GM12878 (cell line): ENCODE data around the gene CBFA2T3. TPM values are rescaled to one million over a fixed set of nuclear protein-coding genes. Genes with fewer than 3 reads are reported as not detected.

Source experiments
- ATAC-seq: fragments of 200-7000 bp; cut with Tn5 transposase; 3 replicates; pipeline ENCODE4 v1.9.1; 2020; ENCODE audit warnings: mild to moderate bottlenecking, moderate library complexity
- BruUV-seq: library from RNA; stranded (reverse); fragments of 400-500 nt; replicated peaks from 2 replicates; lab custom pipeline; 2021; lab: Mats Ljungman, UMichigan
- CTCF ChIA-PET: fragments of 300-600 bp; sonication (Branson Sonifier 250); formaldehyde crosslinking; extraction: SDS; loops from one replicate; lab custom pipeline; 2021; ENCODE audit warnings: inconsistent platforms; lab: Yijun Ruan, JAX
- POLR2A ChIA-PET: fragments of 350-600 bp; formaldehyde crosslinking; extraction: SDS; loops from one replicate; lab custom pipeline; 2021; ENCODE audit warnings: inconsistent platforms; lab: Charles Lee
- RAD21 ChIA-PET: fragments of 300-600 bp; sonication (Branson Sonifier 250); formaldehyde crosslinking; loops from one replicate; lab custom pipeline; 2023; ENCODE audit warnings: antibody characterized with exemption; ENCODE audit not compliant: unreplicated experiment; lab: Charles Lee
- SMC1A ChIA-PET: fragments of 300-600 bp; sonication (Branson Sonifier 250); formaldehyde crosslinking; loops from one replicate; lab custom pipeline; 2023; ENCODE audit not compliant: unreplicated experiment, uncharacterized antibody; lab: Charles Lee
- DNase-seq: peaks from one replicate; pipeline ENCODE4 v3.0.0-alpha.2; 2011; ENCODE audit warnings: low read depth, low spot score
- FAIRE-seq: peaks from 3 replicates; lab custom pipeline; 2011; peaks lifted over from hg19 to GRCh38; lab: Jason Lieb, UNC
- H2AFZ ChIP-seq: 2 replicates; pipeline ENCODE4 v1.6.0; 2011; ENCODE audit warnings: low read depth, low read length, control low read depth; ENCODE audit not compliant: control insufficient read depth
- H3K27ac ChIP-seq: 2 replicates; pipeline ENCODE4 v1.5.1; 2011; ENCODE audit warnings: control low read depth; ENCODE audit not compliant: control insufficient read depth, insufficient read depth
- H3K27me3 ChIP-seq, 2 experiments: replicated peaks in 1 of 2; 2 replicates each; pipeline versions ENCODE4 v1.6.0 to v1.6.1; 2011; ENCODE audit warnings: low read length in 1 of 2; ENCODE audit not compliant: control insufficient read depth in 2 of 2, insufficient read depth in 2 of 2
- H3K36me3 ChIP-seq, 2 experiments: 2 replicates each; pipeline ENCODE4 v1.5.1; 2011; ENCODE audit warnings: low read length in 1 of 2; ENCODE audit not compliant: control insufficient read depth in 2 of 2, insufficient read depth in 2 of 2
- H3K4me1 ChIP-seq: 2 replicates; pipeline ENCODE4 v1.6.1; 2011; ENCODE audit warnings: mild to moderate bottlenecking, low read length, moderate library complexity, mixed read lengths; ENCODE audit not compliant: control insufficient read depth, insufficient read depth
- H3K4me2 ChIP-seq: 2 replicates; pipeline ENCODE4 v1.6.0; 2011; ENCODE audit warnings: control low read depth; ENCODE audit not compliant: control insufficient read depth, insufficient read depth
- H3K4me3 ChIP-seq: fragments of 200-600 bp; sonication (generic); 2 replicates; pipeline ENCODE4 v1.5.1; 2016
- H3K79me2 ChIP-seq: 2 replicates; pipeline ENCODE4 v1.6.0; 2011; ENCODE audit warnings: low read length; ENCODE audit not compliant: control insufficient read depth, insufficient read depth
- H3K9ac ChIP-seq: 2 replicates; pipeline ENCODE4 v1.8.0; 2011; ENCODE audit warnings: low read length, control low read depth, mixed read lengths; ENCODE audit not compliant: control insufficient read depth, insufficient read depth
- H3K9me3 ChIP-seq: replicated peaks from 3 replicates; pipeline ENCODE4 v1.5.1; 2011; ENCODE audit warnings: mild to moderate bottlenecking, low read length; ENCODE audit not compliant: control insufficient read depth, insufficient read depth
- H4K20me1 ChIP-seq: 2 replicates; pipeline ENCODE4 v1.6.0; 2011; ENCODE audit not compliant: control insufficient read depth, insufficient read depth
- ASH2L ChIP-seq: fragments of 300-600, 200-600 bp; sonication (generic); IDR thresholded peaks from 2 replicates; pipeline ENCODE4 v1.6.1; 2017; ENCODE audit warnings: low read depth, mild to moderate bottlenecking, borderline replicate concordance
- BMI1 ChIP-seq: fragments of 450-650 bp; IDR thresholded peaks from 2 replicates; pipeline ENCODE4 v1.6.1; 2016; ENCODE audit warnings: mild to moderate bottlenecking, moderate library complexity, borderline replicate concordance
- CBFB ChIP-seq: IDR thresholded peaks from 2 replicates; pipeline ENCODE4 v1.6.1; 2016; ENCODE audit warnings: antibody characterized with exemption, low read depth
- CBX3 ChIP-seq: fragments of 200-600 bp; sonication (generic); IDR thresholded peaks from 2 replicates; pipeline ENCODE4 v1.6.1; 2016; ENCODE audit warnings: low read depth, borderline replicate concordance
- CHD2 ChIP-seq: IDR thresholded peaks from 2 replicates; pipeline ENCODE4 v1.6.1; 2011; ENCODE audit warnings: low read depth, low read length, improper control_type of control experiment, borderline replicate concordance
- DPF2 ChIP-seq: fragments of 450-650 bp; IDR thresholded peaks from 2 replicates; pipeline ENCODE4 v1.6.1; 2017; ENCODE audit warnings: mild to moderate bottlenecking
- EZH2 ChIP-seq: IDR thresholded peaks from 2 replicates; pipeline ENCODE4 v1.6.1; 2012; ENCODE audit warnings: low read depth, mild to moderate bottlenecking, control low read depth, inconsistent platforms, low read length, borderline replicate concordance; ENCODE audit not compliant: control insufficient read depth
- FOXM1 ChIP-seq: IDR thresholded peaks from 2 replicates; pipeline ENCODE4 v1.6.1; 2012; ENCODE audit warnings: low read depth, mild to moderate bottlenecking, inconsistent platforms, low read length, moderate library complexity
- GATAD2B ChIP-seq: fragments of 450-650 bp; conservative IDR thresholded peaks from 2 replicates; pipeline ENCODE4 v1.6.1; 2017; ENCODE audit warnings: low read depth, mild to moderate bottlenecking, moderate library complexity
- HDAC2 ChIP-seq: fragments of 200-600 bp; sonication (generic); IDR thresholded peaks from 2 replicates; pipeline ENCODE4 v1.6.1; 2017
- KDM1A ChIP-seq: fragments of 200-600 bp; sonication (generic); IDR thresholded peaks from 2 replicates; pipeline ENCODE4 v1.6.1; 2016; ENCODE audit warnings: borderline replicate concordance
- MTA2 ChIP-seq: fragments of 450-650 bp; IDR thresholded peaks from 2 replicates; pipeline ENCODE4 v1.6.1; 2016; ENCODE audit warnings: low read depth, mild to moderate bottlenecking, moderate library complexity
- SIN3A ChIP-seq: IDR thresholded peaks from 2 replicates; pipeline ENCODE4 v1.6.1; 2012; ENCODE audit warnings: low read depth, low read length, improper control_type of control experiment
- SMARCA5 ChIP-seq: fragments of 450-650 bp; IDR thresholded peaks from 2 replicates; pipeline ENCODE4 v1.6.1; 2017; ENCODE audit warnings: mild to moderate bottlenecking
- SPI1 ChIP-seq: IDR thresholded peaks from 2 replicates; pipeline ENCODE4 v1.6.1; 2011; ENCODE audit warnings: low read depth, mild to moderate bottlenecking, low read length, moderate library complexity, borderline replicate concordance; ENCODE audit not compliant: insufficient read depth
- TAF1 ChIP-seq: IDR thresholded peaks from 2 replicates; pipeline ENCODE4 v1.6.1; 2011; ENCODE audit warnings: mild to moderate bottlenecking, low read depth, low read length, borderline replicate concordance
- TCF3 ChIP-seq: IDR thresholded peaks from 2 replicates; pipeline ENCODE4 v1.6.1; 2012; ENCODE audit warnings: low read depth, mild to moderate bottlenecking, low read length, borderline replicate concordance; ENCODE audit not compliant: insufficient read depth
- WGBS: methylation state at CpG from one replicate; pipeline ENCODE4 v1.1.6; 2016; ENCODE audit warnings: low lambda C conversion rate; ENCODE audit not compliant: insufficient replicate concordance, insufficient coverage; ENCODE audit errors: missing lambda C conversion rate; 5-methylcytosine and 5-hydroxymethylcytosine counted together
- in situ Hi-C: fragments of 300-500 bp; cut with MboI; formaldehyde crosslinking; loops from 9 replicates; pipeline ENCODE4 v1.14.3; 2018; ENCODE audit warnings: mixed read lengths
- intact Hi-C: fragments of 100-400 bp; cut with micrococcal nuclease; formaldehyde crosslinking; loops from one replicate; pipeline ENCODE4 v1.14.2; 2022; ENCODE audit not compliant: unreplicated experiment
- polyA plus RNA-seq, 11 experiments: library from polyadenylated mRNA; depleted of rRNA in 4 of 11; unstranded in 6 of 11; stranded (reverse) in 5 of 11; fragments of >200 nt; fragmentation: Nextera tagmentation in 4 of 11; fragmentation: Illumina TruSeq in 1 of 11; extraction: Ambion mirVana in 4 of 11; extraction: Trizol in 1 of 11; gene quantifications; 1 replicate in 1 of 11; 2 replicates in 10 of 11; pipeline versions ENCODE4 v1.2.1 to v1.2.3, GENCODE V29; 2011 to 2016; ENCODE audit warnings: inconsistent platforms in 2 of 11, missing spikeins in 2 of 11, low read depth in 1 of 11
- total RNA-seq, 4 experiments: library from RNA; depleted of rRNA in 3 of 4; stranded (reverse); fragments of >200 nt in 3 of 4; fragmentation: Illumina TruSeq in 1 of 4; extraction: Trizol in 1 of 4; gene quantifications; 2 replicates each; pipeline versions ENCODE4 v1.2.1 to v1.2.3, GENCODE V29; 2013 to 2021
- TF ChIP-seq, protein P1 (sequence below): fragments of 450-650 bp; IDR thresholded peaks from 2 replicates; pipeline ENCODE4 v1.6.1; 2017; ENCODE audit warnings: mild to moderate bottlenecking, moderate library complexity
- TF ChIP-seq, protein P2 (sequence below): fragments of 450-650 bp; formaldehyde crosslinking; IDR thresholded peaks from 2 replicates; pipeline ENCODE4 v1.5.0; 2022; ENCODE audit warnings: mild to moderate bottlenecking, missing genetic modification characterization

Gene CBFA2T3
- total and polyA plus RNA-seq, 10 of the 15 experiments (the other 5 are each of a cell fraction or from before 2014, with no cell fraction given), result 0.69 to 42.6 (median 4.5) TPM

DNA sequence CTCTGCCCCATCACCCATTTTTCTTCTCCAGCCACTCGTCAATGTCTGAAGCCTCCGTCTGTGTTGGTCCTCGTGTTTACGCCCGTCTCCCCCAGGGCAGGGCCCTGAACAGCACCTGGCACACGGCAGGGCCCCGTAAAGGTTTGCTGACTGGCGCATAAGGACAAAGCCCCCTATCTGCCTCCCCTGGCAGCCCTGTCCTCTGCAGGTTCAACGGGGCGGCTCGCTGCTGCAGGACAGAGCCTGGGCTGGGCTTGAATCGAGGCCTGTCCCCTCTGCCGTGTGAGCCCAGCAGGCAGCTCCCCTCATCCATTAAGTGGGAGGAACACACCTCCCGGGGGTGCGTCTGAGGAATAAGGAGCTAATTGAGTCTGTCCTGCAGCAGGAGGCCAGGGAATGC, 64.5 kb downstream of the CBFA2T3 start (continued):
- TF ChIP-seq KDM1A, result no peak
- TF ChIP-seq DPF2, result no peak
- no peak for TF ChIP-seq GATAD2B
- no peak for TF ChIP-seq SPI1
- no peak for TF ChIP-seq SIN3A
- TF ChIP-seq, protein P1, sequence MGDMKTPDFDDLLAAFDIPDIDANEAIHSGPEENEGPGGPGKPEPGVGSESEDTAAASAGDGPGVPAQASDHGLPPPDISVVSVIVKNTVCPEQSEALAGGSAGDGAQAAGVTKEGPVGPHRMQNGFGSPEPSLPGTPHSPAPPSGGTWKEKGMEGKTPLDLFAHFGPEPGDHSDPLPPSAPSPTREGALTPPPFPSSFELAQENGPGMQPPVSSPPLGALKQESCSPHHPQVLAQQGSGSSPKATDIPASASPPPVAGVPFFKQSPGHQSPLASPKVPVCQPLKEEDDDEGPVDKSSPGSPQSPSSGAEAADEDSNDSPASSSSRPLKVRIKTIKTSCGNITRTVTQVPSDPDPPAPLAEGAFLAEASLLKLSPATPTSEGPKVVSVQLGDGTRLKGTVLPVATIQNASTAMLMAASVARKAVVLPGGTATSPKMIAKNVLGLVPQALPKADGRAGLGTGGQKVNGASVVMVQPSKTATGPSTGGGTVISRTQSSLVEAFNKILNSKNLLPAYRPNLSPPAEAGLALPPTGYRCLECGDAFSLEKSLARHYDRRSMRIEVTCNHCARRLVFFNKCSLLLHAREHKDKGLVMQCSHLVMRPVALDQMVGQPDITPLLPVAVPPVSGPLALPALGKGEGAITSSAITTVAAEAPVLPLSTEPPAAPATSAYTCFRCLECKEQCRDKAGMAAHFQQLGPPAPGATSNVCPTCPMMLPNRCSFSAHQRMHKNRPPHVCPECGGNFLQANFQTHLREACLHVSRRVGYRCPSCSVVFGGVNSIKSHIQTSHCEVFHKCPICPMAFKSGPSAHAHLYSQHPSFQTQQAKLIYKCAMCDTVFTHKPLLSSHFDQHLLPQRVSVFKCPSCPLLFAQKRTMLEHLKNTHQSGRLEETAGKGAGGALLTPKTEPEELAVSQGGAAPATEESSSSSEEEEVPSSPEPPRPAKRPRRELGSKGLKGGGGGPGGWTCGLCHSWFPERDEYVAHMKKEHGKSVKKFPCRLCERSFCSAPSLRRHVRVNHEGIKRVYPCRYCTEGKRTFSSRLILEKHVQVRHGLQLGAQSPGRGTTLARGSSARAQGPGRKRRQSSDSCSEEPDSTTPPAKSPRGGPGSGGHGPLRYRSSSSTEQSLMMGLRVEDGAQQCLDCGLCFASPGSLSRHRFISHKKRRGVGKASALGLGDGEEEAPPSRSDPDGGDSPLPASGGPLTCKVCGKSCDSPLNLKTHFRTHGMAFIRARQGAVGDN, result no peak
- no peak for TF ChIP-seq FOXM1

DNA sequence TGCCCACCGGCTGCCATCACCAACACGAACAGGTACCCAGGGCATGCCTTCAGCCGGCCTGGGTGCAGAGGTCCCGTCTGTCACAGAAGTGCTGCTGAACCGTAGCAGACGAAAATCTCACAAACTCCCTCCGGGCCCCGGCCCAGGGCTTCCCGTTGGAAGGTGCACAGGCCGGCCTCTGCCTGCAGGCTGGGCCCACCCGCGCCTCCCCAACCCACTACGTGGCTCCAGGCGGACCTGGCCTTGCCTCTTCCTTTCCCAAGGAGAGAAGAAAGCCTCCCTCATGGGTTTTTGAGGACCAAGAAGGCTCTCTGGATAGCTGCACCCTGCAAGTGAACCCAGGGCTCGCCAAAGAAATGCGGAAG, 65.1 kb downstream of the CBFA2T3 start:
- SMC1A ChIA-PET, result no interaction called here
- POLR2A ChIA-PET, result no interaction called here
- H3K79me2 ChIP-seq, result no peaks in the 10 kb centered on the region; the same call in 1 of the 2 replicates
- H3K4me2 ChIP-seq, result no peak overlapping the region
- no TSS peak for BruUV-seq
- no peaks in the 10 kb centered on the region for H3K4me1 ChIP-seq
- no peak overlapping the region for H3K27ac ChIP-seq
- intact Hi-C loops (no loop called here), in situ Hi-C loops (no loop called here)
- 88% methylated on average over 16 of the region's 16 CpGs for WGBS
- H2AFZ ChIP-seq, result no peak overlapping the region
- no peak overlapping the region for H3K9ac ChIP-seq
- CTCF ChIA-PET, result no interaction called here
- RAD21 ChIA-PET, result no interaction called here
- no peaks in the 10 kb centered on the region for H3K27me3 ChIP-seq
- no peaks in the 10 kb centered on the region for H3K9me3 ChIP-seq
- no peaks in the 10 kb centered on the region for H4K20me1 ChIP-seq
- ATAC-seq (no peak), FAIRE-seq (no peak), DNase-seq (no peak)
- H3K36me3 ChIP-seq, result peaks cover 0 to 4% of the 10 kb centered on the region in 2 experiments; a peak in 3 of 4 replicates
- no peak overlapping the region for H3K4me3 ChIP-seq
- TF ChIP-seq BMI1, result no peak
- no peak for TF ChIP-seq CHD2
- no peak for TF ChIP-seq ASH2L
- TF ChIP-seq MTA2, result no peak
- no peak for TF ChIP-seq HDAC2
- TF ChIP-seq EZH2, result no peak
- TF ChIP-seq SMARCA5, result no peak
- TF ChIP-seq TAF1, result no peak
- no peak for TF ChIP-seq CBX3
- TF ChIP-seq CBFB, result no peak
- no peak for TF ChIP-seq TCF3
- TF ChIP-seq, protein P2, sequence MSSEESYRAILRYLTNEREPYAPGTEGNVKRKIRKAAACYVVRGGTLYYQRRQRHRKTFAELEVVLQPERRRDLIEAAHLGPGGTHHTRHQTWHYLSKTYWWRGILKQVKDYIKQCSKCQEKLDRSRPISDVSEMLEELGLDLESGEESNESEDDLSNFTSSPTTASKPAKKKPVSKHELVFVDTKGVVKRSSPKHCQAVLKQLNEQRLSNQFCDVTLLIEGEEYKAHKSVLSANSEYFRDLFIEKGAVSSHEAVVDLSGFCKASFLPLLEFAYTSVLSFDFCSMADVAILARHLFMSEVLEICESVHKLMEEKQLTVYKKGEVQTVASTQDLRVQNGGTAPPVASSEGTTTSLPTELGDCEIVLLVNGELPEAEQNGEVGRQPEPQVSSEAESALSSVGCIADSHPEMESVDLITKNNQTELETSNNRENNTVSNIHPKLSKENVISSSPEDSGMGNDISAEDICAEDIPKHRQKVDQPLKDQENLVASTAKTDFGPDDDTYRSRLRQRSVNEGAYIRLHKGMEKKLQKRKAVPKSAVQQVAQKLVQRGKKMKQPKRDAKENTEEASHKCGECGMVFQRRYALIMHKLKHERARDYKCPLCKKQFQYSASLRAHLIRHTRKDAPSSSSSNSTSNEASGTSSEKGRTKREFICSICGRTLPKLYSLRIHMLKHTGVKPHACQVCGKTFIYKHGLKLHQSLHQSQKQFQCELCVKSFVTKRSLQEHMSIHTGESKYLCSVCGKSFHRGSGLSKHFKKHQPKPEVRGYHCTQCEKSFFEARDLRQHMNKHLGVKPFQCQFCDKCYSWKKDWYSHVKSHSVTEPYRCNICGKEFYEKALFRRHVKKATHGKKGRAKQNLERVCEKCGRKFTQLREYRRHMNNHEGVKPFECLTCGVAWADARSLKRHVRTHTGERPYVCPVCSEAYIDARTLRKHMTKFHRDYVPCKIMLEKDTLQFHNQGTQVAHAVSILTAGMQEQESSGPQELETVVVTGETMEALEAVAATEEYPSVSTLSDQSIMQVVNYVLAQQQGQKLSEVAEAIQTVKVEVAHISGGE (CRISPR knock-in tag), result no peak
